HG03575 (cell line): Measurements from ENCODE around the gene TBXAS1.

Experiments
- ATAC-seq: cut with Tn5 transposase; IDR thresholded peaks from one replicate; pipeline ENCODE4 v1.9.1; 2021; ENCODE audit not compliant: unreplicated experiment, insufficient number of reproducible peaks, low FRiP score; ENCODE audit errors: extremely low read depth

The TBXAS1 gene

DNA sequence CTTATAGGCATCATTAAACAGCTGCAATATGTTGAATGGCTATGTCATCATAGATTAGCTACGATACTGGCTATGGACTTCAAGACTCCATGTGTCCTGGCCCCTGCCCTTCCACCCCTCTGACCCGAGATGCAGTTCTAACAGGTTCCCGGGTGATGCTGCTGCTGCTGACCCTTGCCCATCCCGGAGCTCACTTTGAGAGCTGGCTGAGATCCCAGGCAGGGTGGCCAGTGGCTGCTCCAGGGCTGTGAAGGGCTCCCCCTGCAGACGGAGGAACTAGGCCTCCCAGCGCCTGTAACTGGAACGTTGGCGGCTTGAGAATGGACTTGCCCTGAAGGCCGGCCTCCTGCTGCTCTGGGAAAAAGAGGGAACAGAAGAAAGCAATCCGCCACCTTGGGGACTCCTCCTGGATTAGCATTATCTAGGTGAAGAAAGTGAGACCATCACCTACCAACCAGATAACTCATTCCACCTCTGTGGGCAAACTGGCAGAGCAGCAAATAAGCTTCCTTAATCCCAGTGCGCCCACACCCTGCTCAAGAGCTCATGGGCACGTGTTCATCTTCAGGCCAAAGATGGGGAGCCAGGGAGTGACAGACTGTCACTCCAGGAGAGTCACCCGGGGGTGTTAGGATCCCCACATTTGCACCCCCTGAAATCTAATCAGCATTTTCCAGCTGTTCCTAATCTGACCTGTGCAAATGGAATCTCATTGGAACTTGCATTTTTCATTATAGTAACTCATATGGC, 176.9 kb downstream of the TBXAS1 start:
- ATAC-seq: no peak

DNA sequence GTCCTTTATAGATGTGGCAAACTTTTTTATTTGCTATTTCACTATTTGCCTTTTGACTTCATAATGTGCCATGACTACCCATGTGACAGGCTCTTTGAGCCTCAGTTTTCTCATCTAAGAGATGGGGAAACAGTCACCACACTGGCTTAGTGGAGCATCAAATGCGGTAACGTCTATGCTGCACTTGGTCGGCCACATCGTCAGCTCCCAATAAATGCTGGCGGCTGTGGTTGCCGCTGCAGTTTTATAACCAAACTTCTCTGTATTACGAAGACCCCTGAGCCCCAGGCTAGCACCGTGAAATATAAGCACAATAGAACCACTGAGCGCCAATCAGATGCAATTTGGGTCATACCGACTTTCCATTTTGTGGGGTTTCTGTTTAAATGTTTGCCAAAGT, 177.5 kb downstream of the TBXAS1 start:
- no peak for ATAC-seq

DNA sequence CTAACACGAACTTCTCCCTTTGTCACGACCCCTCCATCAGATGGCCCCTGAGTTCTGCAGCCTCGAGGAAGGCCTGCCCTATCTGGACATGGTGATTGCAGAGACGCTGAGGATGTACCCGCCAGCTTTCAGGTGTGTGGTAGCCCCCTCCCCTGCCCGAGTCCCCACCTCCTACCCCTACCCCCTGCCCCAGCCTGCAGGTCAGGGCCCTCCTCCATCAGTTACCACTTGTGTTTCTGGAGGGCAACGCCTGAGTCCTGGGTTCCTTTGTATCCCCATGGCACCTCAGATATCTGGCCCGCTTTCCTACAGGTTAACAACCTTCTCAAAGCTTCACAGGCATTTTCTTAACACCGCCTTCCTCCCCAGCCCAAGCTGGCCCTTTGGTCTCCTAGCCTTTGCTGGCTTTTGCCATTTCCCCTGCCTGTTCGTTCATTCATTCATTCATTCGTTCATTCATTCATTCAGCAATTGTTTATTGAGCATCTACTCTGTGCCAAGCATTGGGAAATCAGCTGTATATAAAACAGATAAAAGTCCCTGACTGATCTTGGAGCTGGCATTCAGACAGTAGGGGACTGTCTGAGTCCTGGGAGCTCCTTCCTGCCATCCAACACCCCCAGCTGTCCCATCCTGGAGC, 178.1 kb downstream of the TBXAS1 start:
- ATAC-seq: no peak

DNA sequence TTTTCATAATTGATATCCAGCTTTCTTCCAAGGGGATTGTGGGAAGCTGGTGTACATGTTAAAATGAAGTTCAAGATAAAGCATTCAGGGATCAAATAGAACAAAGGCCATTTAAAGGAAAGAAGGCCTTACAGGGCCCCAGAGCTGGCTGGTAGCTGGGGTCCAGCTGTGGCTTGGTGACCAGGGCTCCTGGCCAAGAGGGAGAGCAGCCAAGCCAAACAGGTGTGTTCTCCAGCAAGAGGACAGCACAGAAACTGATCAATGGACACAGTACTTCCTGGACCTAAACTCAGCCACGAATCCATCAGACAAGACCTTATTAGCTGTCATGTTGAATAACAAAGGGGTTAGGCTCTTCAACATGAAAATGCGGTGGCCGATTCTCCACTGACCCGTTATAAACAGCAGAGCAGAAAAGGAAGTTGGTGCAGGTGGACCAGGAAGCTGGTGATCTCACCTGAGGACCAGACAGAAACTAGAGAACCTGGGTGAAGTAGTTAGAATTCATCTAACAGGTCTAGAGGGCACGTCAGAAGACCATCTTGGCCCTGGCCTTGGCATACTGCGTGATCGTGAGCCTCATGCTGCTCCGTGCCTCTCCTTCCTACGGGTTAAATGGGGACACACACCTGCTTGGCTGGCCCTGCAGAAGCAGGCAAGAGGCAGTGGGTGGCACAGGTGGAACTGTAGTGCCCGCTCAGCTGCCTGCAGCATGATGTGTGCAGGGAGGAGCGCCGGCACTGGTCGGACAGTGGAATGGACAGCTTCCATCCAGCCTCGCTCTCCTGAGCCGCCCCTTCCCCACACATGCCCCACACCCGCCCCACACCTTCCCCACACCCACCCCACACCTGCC, 179.9 kb downstream of the TBXAS1 start:
- no peak for ATAC-seq

DNA sequence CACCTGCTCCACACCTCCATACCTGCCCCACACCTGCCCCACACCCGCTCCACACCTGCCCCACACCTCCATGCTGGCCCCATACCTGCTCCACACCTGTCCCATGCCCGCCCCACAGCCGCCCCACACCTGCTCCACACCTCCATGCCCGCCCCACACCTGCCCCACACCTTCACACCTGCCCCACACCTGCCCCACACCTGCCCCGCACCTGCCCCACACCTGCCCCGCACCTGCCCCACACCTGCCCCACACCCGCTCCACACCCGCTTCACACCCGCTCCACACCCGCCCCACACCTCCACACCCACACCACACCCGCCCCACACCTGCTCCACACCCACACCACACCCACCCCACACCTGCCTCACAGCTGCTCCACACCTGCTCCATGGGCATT, 180.7 kb downstream of the TBXAS1 start:
- ATAC-seq: no peak

DNA sequence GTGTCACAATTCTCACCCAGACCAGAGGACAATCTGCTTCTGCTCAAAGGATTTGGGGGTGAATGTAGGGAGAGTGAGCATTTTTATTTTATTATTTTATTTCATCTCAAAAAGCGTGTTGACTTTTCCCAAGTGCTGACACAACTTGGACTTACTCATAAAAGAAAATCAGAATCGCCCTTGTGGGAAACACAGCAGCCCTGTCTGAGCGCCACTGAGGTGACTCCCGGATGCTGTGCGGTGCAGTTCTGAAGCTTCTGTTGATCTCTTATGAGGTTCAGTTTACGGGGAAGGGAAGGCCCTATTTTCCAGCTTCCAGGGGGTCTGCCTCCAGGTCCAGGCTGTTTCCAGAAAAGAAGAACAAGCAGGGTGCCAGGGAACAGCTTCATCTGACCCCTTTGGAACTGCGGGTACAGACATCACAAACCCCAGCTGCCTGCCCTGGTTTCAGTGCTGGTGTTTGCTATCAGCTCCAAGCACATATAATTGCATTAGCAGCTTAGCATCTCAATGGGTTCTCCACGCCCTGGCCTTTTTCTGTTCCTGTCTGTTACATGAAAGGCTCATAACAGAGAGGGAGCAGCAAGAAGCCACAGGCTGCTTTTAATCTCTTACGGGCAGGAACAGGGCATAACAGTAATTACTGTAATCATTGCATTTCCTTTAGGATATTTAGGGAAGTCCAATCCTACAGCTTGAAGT, 181.3 kb downstream of the TBXAS1 start:
- no peak for ATAC-seq

DNA sequence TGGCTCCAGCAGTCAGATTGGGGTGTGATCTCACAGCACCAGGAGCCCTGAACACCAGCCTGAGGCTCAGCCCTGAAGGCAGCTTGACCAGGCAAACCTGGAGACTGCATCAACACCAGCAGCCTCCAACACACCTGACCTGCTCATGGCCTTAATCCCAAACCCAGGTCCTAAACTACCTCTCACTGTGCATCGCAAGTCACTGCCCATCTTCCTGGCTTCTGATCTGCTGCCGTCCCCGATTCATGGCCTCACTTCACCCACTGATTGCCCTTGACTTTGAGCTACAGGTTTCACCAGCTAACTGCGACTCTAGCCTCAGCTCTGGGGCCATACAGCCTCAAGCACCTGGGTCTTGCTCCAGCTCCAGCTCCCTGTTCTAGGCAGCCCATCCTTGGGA, 184.6 kb downstream of the TBXAS1 start:
- no peak for ATAC-seq

DNA sequence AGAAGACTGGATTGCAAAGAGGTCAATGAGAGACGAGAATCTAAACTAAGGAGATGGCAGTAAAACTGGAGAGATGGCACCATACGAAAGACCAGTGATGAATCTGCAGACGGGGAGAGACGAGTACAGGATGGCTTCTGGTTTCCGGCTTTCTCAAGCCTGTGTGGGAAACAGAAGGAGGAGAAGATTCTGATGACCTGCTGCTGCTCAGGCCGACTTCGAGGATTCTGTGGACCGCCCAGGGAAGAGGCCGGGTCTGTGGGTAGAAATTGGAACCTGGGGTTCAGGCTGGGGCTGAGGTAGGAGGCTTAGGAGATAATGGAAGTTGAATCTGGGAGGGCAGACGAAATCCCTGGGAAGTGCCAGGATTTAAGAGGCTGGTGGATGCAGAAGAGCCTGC, 185.1 kb downstream of the TBXAS1 start:
- ATAC-seq: no peak

DNA sequence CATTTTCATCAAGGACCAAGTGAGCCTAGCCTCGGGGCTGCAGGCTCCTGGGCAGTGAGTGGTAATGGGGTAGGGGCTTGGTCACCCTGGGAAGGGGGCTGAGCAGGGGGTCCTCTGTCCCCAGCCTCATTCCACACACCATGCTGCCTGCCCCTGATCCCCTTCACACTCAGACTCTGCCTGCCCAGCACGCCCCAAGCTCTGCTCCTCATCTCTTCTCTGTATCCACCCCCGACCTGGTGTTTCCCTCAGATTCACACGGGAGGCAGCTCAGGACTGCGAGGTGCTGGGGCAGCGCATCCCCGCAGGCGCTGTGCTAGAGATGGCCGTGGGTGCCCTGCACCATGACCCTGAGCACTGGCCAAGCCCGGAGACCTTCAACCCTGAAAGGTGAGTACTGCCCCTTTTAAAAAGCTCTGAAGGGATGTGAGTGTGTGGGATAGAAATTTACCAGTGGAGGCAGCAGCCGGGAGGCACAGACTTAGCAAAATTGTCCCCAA, 186.5 kb downstream of the TBXAS1 start:
- no peak for ATAC-seq

DNA sequence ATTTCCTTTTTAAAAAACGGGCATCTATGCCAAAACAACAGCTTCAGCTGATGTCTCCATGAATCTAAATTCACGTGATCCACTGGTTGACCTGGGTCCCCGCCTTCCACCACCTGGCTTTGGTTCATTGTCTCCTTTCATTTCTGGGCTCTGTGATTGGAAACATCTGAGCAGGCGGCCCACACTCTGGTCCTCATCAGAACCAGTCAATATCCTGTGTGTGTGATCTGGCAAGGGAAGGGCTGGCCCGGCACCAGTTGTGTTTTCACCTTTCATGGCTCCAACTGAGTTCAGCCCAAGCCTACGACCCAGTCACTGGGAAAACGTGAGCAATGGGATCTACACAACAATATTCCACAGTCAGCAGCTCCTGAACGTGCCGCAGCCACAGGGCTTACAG, 187.5 kb downstream of the TBXAS1 start:
- ATAC-seq: no peak

DNA sequence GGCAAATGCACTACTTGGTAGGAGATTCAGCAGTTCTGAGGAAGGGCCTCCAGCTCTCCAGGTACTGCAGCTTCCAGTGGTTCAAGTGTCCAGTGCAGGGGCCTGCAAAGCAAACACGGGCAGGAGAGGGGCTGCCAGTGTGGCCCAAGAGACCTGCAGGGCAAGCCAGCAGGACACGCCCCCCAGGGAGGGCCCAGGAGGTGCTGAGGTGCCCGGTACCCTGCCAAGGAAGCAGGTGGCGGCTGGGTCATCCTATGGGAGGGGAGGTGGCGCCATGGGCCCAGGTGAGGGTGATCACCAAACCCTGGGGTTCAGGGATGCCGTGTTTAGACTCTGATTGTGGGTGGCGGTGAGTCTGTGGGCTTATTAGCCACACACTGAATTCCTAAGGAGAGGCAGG, 188.0 kb downstream of the TBXAS1 start:
- ATAC-seq: no peak

DNA sequence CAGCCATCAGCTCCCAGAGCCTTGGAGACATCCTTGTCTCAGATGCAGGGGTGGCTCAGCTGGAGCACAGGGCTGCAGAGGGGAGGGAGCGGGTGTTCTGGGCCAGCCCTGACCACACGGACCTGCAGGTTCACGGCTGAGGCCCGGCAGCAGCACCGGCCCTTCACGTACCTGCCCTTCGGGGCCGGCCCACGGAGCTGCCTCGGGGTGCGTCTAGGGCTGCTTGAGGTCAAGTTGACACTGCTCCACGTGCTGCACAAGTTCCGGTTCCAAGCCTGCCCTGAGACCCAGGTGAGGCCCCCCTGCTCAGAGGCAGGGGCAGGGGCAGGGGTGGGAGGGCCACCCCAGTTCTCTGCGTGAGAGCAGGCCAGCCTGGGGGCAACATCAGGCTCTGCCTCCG, 188.5 kb downstream of the TBXAS1 start:
- ATAC-seq: no peak

DNA sequence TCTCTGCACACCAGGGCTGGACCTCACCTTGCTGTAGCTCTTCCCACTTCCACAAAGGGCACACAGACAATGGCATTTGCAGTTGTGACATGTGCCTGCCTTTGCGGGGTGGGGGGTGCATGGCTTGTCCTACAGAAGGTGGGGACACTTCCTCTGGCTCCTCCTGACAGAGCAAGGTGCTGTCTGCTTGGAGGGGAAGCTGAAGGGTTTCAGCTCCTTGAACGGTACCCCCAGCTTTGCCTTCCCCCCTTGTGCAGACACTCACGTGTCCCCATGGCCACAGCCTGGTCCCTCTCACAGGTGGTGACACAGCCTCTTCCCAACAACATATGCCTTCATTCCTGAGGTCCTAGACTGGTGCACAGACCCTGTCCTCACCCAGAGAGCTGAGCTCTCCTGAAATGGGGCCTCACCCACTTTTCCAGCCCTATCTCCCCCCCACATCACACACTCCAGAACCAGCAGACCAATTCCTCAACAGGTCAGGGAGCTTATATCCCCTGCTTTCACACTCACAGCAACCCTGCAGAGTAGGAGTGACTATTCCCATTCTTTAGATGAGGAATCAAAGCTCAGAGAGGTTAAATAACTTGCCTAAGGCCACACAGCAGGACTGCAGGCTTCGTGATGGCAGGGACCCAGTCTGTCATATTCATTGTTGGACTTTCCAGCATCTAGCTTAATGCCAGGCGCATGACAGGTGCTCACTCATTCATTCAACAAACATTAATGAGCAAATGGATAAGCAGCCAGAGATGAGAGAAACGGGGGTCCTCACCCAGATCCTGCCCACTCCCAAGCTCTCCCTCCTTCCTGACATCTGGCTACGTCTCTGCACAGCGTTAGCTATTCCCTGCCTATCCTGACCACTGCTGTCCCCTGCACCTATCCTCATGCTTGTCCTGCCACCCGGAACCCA, 189.3 kb downstream of the TBXAS1 start:
- no peak for ATAC-seq

DNA sequence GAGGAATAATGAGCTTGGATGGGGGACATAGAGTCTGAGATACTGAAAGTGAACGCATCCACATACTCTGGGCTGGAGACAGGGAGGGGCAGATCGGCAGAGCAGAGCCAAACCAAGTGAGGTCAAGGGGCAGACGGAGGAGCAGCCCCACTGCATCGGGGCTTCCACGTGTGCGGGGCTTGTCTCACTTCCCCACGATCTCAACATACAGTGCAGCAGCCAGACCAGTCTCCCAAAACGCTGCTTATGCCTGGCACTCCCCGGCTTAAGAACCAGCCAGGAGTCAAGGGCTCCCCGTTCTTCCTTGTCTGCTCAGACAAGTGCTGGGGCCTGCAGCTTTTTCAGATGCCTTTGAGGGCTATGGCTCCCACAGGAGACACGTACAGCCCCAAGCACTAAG, 190.1 kb downstream of the TBXAS1 start:
- no peak for ATAC-seq

DNA sequence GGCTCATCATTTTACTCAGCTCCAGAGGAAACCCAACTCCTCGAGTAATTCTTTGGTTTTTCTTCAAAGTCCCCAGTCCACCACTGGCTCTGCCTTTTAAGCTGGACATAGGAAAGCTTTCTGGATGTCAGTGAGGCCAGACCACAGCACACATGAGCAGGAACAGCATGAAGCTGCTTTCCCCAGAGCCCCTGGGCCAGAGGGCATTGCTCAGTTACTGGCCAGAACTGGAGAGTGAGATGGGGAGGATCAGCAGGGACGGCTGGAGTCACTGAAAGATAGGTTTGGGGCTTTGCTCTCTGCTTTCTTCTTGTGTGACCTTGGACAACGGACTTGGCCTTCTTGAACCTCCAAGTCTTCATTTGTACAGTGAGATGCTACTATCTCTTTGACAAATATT, 190.5 kb downstream of the TBXAS1 start:
- ATAC-seq: no peak

DNA sequence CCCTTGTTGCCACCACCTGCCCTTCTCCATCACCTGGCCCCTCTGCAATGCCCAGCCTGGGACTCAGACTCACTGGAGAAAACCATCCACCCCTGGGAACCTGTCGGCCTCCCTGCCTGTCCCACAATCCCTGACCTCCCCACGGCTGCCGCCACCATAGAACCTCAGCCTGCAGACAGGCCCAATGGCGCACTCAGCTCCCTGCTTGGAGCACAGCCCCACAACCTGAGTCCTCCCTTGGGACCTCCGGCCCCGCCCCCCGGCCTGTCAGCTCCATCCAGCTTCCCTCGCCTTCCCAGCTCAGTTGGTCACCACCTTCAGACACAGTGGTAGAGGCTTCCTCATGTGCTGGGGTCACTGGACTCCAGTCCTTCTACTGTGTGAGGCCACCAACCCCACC, 192.5 kb downstream of the TBXAS1 start:
- no peak for ATAC-seq

DNA sequence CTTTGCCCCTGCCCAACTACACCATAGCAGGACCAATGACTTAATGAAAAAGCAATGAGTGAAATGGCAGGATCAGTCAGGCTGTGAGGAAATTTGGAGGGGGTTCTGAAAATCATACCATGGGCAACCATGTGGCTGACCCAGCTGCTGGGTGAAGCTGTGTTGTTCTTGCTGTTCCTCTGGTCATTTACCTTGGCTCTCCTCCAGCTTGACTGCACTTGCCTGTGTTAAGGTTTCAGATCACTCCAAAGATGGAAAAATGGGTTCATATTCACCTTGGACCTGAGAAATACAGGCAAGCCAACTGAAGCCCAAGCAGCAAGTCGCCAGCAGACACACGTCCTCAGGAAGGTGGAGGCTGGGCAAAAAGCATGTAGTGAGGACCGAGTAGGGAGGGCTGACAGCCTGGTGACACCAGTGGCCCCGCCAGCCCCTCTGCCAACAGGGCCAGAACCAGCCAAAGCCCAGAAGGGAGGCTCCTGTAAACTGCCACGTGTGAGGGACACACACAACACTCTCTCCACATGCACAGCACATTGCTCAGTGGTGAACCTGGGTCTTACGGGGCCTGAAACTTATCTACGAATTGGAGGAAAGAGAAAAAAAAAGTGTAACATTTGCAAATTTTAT, 193.6 kb downstream of the TBXAS1 start:
- no peak for ATAC-seq

DNA sequence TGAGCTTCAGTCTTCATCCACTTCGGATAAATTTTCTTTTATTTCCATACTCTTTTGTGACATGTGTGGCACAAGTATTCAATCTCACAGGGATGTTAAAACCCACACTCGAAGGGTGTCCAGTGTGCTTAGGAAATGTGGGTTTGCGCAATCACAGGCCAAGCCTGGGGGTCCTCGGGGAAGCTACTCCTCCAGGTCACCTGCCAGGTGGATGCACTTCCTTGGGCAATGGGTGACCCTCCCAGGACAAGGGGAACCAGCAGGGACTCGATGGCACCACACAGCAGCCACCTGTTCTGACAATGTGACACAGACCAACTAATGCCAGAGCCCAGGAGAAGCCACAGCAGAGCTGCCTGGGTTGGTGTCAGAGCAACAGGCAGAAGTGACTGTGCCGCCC, 194.7 kb downstream of the TBXAS1 start:
- ATAC-seq: no peak
